Retina (tissue), 1 donor: ENCODE results near the gene PRRG1.
A peak's percentile ranks its signal among the peaks of the same experiment; 100 is the strongest.
"Not testable (repeated sequence)": the region's sequence is repeated elsewhere in the genome, so short reads cannot be mapped to it uniquely, and the experiment has no call there.

Source experiments
- DNase-seq: peaks from one replicate; pipeline ENCODE4 v3.0.0-alpha.2; 2016

The PRRG1 gene

GRCh38 chrX:37349221-37350033 lies at the start of gene PRRG1:
Gene PRRG1, plus strand, starts transcription at chrX:37349364. Its CDS starts 56,886 bp downstream, at chrX:37406250.
- peak; percentile 85 for DNase-seq

- DNase-seq, result no peak
Observed at GRCh38 chrX:37302569-37302968, 46.6 kb upstream of the PRRG1 start.

DNA sequence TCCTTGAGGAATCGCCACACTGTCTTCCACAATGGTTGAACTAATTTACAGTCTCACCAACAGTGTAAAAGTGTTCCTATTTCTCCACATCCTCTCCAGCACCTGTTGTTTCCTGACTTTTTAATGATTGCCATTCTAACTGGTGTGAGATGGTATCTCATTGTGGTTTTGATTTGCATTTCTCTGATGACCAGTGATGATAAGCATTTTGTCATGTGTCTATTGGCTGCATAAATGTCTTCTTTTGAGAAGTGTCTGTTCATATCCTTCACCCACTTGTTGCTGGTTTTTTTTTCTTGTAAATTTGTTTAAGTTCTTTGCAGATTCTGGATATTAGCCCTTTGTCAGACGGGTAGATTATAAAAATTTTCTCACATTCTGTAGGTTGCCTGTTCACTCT lies 43.9 kb upstream of the PRRG1 start:
- not testable (repeated sequence) for DNase-seq

DNA sequence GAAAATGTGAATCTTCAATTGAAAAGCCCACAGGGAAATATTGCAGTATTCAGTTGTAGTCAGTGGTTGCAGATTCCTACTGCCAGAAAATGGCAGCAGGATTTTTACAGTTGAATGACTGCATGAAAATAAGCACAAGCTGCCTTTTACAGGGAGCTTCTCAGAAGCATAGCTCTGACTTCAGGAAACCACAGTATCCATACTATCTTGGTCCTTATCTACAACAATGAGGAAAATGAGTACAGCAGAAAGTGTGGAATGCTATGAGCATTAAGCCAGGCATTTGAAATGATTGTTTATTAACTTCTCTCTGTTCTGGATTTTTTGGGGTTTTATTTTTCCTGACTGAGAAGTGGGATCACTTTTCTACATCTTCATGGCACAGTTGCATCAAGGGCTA lies 34.6 kb upstream of the PRRG1 start:
- DNase-seq, result no peak

- DNase-seq, result no peak
Observed at GRCh38 chrX:37315511-37316248, 33.5 kb upstream of the PRRG1 start.

DNA sequence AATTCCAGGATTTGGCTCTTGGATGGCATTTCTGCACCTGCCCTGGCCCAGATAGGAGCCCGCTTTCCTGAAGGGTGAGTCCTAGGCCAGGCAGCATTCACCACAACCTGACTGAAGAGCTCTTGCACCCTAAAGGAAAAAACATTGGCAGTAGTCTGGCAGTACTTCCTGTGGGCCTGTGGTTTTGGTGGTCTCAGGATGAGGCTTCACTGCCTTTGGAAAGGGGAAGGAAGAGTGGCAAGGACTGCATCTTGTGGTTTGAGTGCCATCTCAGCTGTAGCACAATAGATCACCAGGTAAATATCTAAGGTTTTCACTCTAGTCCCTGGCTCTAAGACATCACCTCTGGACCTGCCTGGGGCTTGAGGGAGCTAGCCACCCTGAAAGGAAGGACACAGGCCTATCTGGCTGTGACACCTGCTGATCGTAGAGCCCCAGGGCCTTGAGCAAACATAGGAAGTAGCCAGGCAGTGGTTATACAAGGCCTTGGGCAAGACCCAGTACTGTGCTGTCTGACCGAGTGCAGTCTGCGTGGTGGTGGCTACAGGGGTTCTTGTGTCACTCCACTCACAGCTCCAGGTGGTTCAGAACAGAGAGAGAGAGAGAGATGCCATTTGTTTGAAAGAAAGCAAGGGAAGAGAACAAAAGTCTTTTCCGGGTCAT lies 28.5 kb upstream of the PRRG1 start:
- DNase-seq, result no peak

GRCh38 chrX:37330642-37331041 lies 18.5 kb upstream of the PRRG1 start:
- no peak for DNase-seq

DNA sequence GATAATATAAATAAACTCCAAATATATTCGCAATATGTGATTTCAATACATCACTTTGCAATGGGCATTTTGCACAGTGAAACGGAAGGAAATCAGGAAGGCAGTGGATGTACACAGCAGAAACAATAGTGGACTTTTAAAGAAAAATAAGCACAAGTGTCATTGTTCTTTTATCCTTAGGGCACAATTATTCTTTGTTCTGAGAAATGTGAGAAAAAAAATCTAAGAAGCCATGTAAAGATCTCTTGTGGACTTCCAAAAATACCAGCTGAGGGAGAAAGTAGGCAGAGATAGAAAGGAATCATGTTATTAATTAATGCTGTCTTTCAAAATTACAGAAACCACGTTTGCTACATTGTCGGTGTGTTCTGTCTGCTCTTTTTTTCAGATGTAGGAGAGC lies 17.6 kb upstream of the PRRG1 start:
- DNase-seq, result no peak

GRCh38 chrX:37332055-37332454 lies 17.1 kb upstream of the PRRG1 start:
- DNase-seq, result no peak

DNA sequence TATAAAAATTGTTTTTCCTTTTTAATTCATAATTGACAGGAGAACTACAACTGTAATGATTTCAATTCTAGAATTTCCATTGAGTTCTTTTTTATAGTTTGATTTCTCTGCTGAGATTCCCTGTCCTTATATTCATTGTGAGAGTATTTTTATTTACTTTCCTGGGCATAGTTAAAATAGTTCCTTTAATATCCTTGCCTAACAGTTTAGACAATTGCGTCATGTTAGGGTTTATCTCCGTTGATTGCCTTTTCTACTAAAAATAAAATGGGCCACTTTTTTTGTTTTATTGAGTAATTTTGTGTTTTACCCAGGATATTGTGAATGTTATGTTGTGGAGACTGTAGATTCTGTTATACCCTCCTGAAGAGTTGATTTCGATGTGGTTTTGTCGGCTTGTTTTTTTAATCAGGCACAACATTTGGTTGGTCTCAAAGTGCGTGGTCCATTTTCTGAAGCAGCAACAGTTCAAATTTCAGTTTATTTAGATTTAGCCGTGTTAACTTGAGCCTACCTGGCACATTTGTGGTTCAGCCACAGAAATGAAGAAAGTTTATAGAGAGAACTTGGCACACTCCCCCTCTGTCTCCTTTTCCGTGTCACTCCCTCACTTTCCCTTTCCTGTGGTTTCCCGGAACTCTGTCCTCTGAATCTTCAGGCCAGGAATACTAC lies 16.0 kb upstream of the PRRG1 start:
- DNase-seq, result no peak

DNA sequence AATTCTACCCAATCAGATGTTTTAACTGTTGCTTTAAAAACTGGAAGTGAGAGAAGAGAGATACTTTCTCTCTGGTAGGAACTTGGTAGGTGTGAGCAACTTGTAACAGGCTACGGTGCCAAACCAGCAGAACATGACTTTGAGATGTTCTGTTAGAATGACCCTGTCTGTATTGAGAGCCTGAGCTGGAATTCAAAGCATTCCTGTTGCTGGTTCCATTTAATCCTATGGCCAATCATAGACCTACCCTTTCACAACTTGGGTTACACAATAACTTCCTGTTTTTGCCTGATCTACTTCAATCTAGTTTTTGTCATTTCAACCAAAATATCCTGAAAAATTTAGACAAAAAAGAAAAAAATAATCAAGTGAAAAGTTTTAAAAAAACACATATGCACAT lies 1.7 kb upstream of the PRRG1 start:
- DNase-seq, result no peak

DNA sequence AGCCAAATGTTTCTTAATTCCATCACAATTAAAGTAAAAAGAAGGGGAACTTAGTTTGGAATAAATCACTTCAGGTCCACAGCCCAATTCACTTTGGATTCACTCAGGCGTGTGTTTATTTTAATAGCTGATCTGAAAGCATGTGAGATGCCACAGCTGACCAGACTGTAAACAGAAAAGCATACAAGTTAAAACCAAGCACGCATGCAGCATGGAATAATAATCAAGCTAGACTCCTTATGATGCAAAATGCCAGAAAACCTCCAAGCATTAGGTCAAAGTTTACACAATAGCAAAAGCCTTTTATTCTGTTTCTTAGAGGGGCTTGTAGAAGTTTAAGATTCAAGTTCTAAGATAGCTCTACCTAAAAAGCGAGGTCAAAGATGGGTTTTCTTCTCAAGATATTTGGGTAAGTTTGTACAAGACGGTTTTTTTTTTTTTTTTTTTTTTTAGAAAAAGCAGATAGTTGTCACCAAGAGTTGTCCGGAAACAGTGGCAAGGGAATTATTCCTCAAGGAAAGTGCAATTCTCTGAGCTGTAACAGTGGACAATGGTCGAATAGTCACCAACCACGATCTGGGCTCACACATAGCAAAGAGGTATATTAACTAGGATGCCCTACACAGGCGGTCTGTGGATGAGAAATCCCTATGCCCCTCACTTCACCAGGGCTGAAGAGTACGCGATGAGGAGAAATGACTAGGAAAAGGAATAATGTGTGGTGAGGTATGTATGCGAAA lies 763 bp upstream of the PRRG1 start:
- peak; percentile 10 for DNase-seq

DNA sequence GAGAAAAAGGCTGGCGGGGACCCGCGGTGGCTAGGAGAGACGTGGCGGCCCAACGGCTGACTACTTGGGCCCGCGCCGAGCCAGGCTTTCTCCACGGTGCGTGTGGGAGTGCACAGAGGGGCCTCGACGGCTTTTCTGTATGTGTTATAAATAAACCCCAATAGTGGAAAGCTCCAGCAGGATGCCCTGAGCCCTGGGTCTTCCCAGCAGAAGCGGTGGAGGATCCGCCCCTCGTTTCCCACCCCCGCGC lies 268 bp upstream of the PRRG1 start:
- peak; percentile 67 for DNase-seq

DNA sequence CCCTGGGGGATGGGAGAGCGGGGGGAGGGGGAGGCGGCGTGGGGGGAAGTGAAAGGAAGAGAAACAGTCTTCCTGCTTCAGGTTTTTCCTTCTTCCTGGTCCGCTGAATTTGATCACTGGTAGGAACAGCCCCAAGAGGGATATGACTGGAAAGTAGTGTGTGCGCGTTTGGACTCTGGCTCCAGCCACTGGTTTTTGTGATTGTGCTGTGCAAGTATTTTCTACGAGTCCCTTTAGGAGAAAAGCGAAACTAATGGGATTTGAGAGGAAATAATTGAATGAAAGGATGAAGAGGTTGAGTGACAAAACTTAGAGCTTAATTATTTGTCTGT lies 836 bp downstream of the PRRG1 start:
- no peak for DNase-seq

DNA sequence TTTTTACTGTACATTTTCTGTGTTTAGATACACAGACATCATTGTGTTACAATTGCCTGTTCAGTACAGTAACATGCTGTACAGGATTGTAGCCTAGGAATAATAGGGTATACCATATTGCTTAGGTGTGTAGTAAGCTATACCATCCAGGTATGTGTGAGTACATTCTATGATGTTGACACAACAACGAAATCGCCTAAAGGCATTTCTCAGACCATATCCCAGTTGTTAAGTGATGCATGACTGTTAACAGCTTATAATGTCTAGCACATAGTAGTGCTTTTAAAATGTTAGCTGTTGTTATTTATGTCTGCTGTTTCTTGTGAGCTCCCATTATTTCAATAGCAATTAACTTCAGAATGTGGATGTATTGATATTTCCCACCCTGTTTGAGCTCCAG lies 4.5 kb downstream of the PRRG1 start:
- no peak for DNase-seq

DNA sequence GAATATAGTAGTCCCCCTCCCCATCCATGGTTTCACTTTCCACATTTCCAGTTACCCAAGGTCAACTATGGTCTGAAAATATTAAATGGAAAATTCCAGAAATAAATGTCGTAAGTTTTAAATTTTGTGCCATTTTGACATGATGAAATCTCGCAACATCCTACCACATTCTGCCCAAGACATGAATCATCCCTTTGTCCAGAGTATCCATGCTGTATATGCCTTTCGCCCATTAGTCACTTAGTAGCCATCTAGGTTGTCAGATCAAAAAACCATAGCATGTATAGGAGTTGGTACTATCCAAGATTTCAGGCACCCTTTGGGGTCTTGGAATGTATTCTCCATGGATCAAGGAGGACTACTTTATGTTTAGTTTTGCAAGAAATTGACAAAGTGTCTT lies 8.3 kb downstream of the PRRG1 start:
- no peak for DNase-seq

DNA sequence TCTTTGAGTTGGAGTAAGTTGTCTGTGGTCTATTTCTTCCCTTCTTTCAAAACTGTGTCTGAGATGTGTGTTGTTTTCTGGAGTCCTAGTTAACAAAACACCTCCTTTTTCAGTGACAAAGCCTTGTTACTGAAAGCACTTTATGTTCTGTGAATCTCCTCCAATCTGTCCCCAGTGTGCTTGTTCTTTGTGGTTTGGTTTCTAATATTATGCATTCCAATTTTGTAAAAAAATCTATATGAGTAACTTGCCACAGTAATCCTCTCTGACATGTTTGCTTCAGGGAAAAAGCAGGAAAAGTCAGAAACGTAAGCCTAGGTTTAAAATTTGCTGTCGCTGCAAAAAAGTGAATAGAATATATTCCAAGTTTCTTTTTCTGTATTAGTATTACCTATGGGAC lies 12.4 kb downstream of the PRRG1 start:
- no peak for DNase-seq

- no peak for DNase-seq
Observed at GRCh38 chrX:37364666-37365065, 15.5 kb downstream of the PRRG1 start.

DNA sequence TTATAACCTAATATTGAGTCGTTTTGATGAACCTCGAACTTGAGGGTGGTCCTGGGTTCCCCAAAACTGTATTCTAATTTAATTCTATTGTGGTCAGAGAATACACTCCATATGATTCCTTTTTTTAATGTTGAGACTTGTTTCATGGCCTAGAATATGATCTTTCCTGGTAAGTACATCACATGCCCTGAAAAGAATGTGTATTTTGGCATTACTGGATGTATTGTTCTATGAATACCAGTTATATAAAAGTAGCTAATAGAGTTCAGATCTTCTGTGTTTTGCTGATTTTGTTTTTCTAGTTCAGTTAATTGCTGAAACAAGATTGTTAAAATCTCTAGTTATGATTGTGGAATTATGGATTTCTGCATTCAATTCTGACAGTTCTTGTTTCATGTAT lies 18.8 kb downstream of the PRRG1 start:
- no peak for DNase-seq

- DNase-seq, result no peak
Observed at GRCh38 chrX:37370499-37371141, 21.5 kb downstream of the PRRG1 start.

DNA sequence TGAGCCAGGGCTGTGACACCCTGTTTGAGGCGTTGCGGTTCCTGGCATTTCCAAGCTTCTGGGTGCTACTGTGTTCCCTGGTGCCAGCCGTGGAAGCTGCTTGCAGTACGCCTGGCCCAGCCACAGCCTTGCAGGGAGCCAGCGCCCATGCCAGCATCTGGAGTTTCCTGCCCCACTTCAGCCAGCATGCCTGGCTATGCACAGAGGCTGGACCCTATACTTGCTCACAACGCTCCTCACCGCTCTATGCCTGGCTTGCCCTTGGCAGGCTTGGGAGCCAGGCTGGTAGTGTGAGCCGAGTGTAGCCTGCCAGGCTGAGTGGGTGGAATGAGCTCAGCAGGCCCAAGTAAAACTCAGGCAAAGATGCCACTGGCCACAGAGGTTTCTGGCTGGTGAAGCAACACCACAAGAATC lies 22.4 kb downstream of the PRRG1 start:
- no peak for DNase-seq

- no peak for DNase-seq
Observed at GRCh38 chrX:37378404-37378803, 29.2 kb downstream of the PRRG1 start.

DNA sequence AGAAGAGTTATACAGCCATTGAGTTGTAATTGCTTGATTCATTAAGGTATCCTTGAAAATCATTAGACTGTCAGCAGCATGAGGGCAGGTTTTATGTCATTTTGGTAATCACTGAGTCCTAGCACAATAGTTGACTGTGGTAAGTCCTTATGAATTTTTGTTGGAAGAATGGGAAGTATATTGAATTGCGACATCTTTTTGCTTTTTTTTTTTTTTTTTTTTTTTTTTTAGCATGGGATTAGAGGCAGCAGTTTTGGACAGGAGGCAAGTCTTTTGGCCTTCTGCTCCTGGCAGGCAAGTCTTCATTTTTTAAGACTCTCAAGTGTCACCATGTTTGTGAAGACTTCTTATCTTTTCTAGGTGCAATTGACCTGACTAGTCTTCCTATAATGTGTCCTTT lies 29.7 kb downstream of the PRRG1 start:
- no peak for DNase-seq
